K562 (cell line): ENCODE data around the gene DNAJC13. TPM values are rescaled to one million over a fixed set of nuclear protein-coding genes. Genes with fewer than 3 reads are reported as not detected.

Experiments used
- ATAC-seq: fragments of 200-7000 bp; cut with Tn5 transposase; 3 replicates; pipeline ENCODE4 v1.9.1; 2020; ENCODE audit warnings: moderate library complexity
- BruUV-seq: library from RNA; stranded (reverse); fragments of 400-500 nt; replicated peaks from 2 replicates; lab custom pipeline; 2021; lab: Mats Ljungman, UMichigan
- CTCF ChIA-PET: fragments of 300-600 bp; formaldehyde crosslinking; extraction: SDS; loops from one replicate; lab custom pipeline; 2021; ENCODE audit warnings: low intra/inter-chr PET ratio; lab: Yijun Ruan, JAX
- POLR2A ChIA-PET: fragments of 300-600, 350-650 bp; sonication (Branson Sonifier 250); formaldehyde crosslinking; extraction: SDS; loops from one replicate; lab custom pipeline; 2021; ENCODE audit warnings: antibody characterized with exemption, inconsistent platforms; lab: Yijun Ruan, JAX
- DNase-seq, 4 experiments: peaks; one replicate each; pipeline versions ENCODE4 v3.0.0 to v3.0.0-alpha.2; 2011 to 2018; ENCODE audit warnings: low spot score in 3 of 4, mixed read lengths in 3 of 4; ENCODE audit errors: extremely low read depth in 1 of 4
- FAIRE-seq: peaks from 2 replicates; lab custom pipeline; 2011; peaks lifted over from hg19 to GRCh38; lab: Jason Lieb, UNC
- H2AFZ ChIP-seq: 2 replicates; pipeline ENCODE4 v1.6.0; 2011; ENCODE audit warnings: low read depth, low read length, control low read depth, inconsistent platforms
- H3K27ac ChIP-seq: fragments of 200-600 bp; 3 replicates; pipeline ENCODE4 v1.8.0; 2011; ENCODE audit warnings: low read depth, mild to moderate bottlenecking, control low read depth, inconsistent platforms, low read length, moderate library complexity, mixed read lengths; ENCODE audit errors: extremely low read depth
- H3K27me3 ChIP-seq, 2 experiments: fragments of 300-600 bp in 1 of 2; 2 replicates in 1 of 2; 3 replicates in 1 of 2; pipeline versions ENCODE4 v1.6.0 to v1.8.0; 2011; ENCODE audit warnings: inconsistent platforms in 2 of 2, low read length in 2 of 2, mild to moderate bottlenecking in 1 of 2, mixed read lengths in 1 of 2, moderate library complexity in 1 of 2; ENCODE audit not compliant: control insufficient read depth in 2 of 2, insufficient read depth in 2 of 2
- H3K36me3 ChIP-seq: fragments of 300-600 bp; 3 replicates; pipeline ENCODE4 v1.8.0; 2011; ENCODE audit warnings: mild to moderate bottlenecking, low read length, inconsistent platforms; ENCODE audit not compliant: control insufficient read depth, insufficient read depth
- H3K4me1 ChIP-seq, 2 experiments: fragments of 200-600 bp in 1 of 2; replicated peaks in 1 of 2; 2 replicates in 1 of 2; 3 replicates in 1 of 2; pipeline versions ENCODE4 v1.5.1 to v1.8.0; 2011; ENCODE audit warnings: inconsistent platforms in 2 of 2, low read length in 2 of 2, mild to moderate bottlenecking in 1 of 2, mixed read lengths in 1 of 2, moderate library complexity in 1 of 2; ENCODE audit not compliant: control insufficient read depth in 2 of 2, insufficient read depth in 2 of 2
- H3K4me2 ChIP-seq: 2 replicates; pipeline ENCODE4 v1.6.1; 2011; ENCODE audit warnings: low read length, control low read depth, inconsistent platforms, mixed read lengths; ENCODE audit not compliant: insufficient read depth
- H3K4me3 ChIP-seq: fragments of 200-600 bp; sonication (generic), shearing (Covaris generic); 2 replicates; pipeline ENCODE4 v1.5.1; 2016; ENCODE audit warnings: control low read depth, inconsistent platforms
- H3K79me2 ChIP-seq: fragments of 200-600 bp; 3 replicates; pipeline ENCODE4 v1.8.0; 2011; ENCODE audit warnings: low read length, inconsistent platforms; ENCODE audit not compliant: control insufficient read depth, insufficient read depth
- H3K9ac ChIP-seq, 2 experiments: 2 replicates each; pipeline versions ENCODE4 v1.6.0 to v1.6.1; 2011; ENCODE audit warnings: low read depth in 2 of 2, low read length in 2 of 2, control low read depth in 1 of 2, inconsistent platforms in 1 of 2, mild to moderate bottlenecking in 1 of 2, mixed read lengths in 1 of 2; ENCODE audit not compliant: insufficient read depth in 1 of 2
- H3K9me1 ChIP-seq: one replicate; pipeline ENCODE4 v1.6.0; 2011; ENCODE audit warnings: inconsistent platforms, mild to moderate bottlenecking, low read length, moderate library complexity; ENCODE audit not compliant: control insufficient read depth, insufficient read depth
- H3K9me3 ChIP-seq: replicated peaks from 2 replicates; pipeline ENCODE4 v1.5.1; 2011; ENCODE audit warnings: low read depth, low read length, inconsistent platforms; ENCODE audit not compliant: control insufficient read depth, insufficient read depth
- H4K20me1 ChIP-seq: replicated peaks from 2 replicates; pipeline ENCODE4 v1.6.1; 2011; ENCODE audit warnings: low read length, inconsistent platforms, mixed read lengths; ENCODE audit not compliant: control insufficient read depth, insufficient read depth
- CSDE1 ChIP-seq, 2 experiments: fragments of 450-650 bp; IDR thresholded peaks; 2 replicates each; pipeline ENCODE4 v1.6.1; 2016; ENCODE audit warnings: mild to moderate bottlenecking in 1 of 2
- DLX4 ChIP-seq: fragments of 250-450 bp; sonication (Bioruptor Pico); IDR thresholded peaks from 2 replicates; pipeline ENCODE4 v1.6.1; 2021; ENCODE audit warnings: mild to moderate bottlenecking
- MEF2D ChIP-seq: conservative IDR thresholded peaks from 2 replicates; pipeline ENCODE4 v1.6.1; 2016; ENCODE audit warnings: low read depth, missing genetic modification characterization, missing compliant biosample characterization
- MYBL2 ChIP-seq, 2 experiments: fragments of 450-650 bp in 1 of 2; sonication (generic) in 1 of 2; formaldehyde crosslinking in 1 of 2; IDR thresholded peaks; 2 replicates each; pipeline versions ENCODE4 v1.6.1 to v1.8.1; 2017 to 2022; ENCODE audit warnings: borderline replicate concordance in 1 of 2, inconsistent platforms in 1 of 2, low read depth in 1 of 2, mild to moderate bottlenecking in 1 of 2, missing genetic modification reagents in 1 of 2, moderate library complexity in 1 of 2
- NEUROD1 ChIP-seq: fragments of 150-350 bp; IDR thresholded peaks from 2 replicates; pipeline ENCODE4 v1.6.1; 2014; ENCODE audit warnings: borderline replicate concordance, low read length, low read depth; ENCODE audit not compliant: partially characterized antibody
- POLR2B ChIP-seq: fragments of 450-650 bp; IDR thresholded peaks from 2 replicates; pipeline ENCODE4 v1.6.1; 2018; ENCODE audit warnings: low read depth; ENCODE audit not compliant: partially characterized antibody
- ZBTB17 ChIP-seq: fragments of 450-650 bp; formaldehyde crosslinking; IDR thresholded peaks from 2 replicates; pipeline ENCODE4 v1.4.0; 2020; ENCODE audit warnings: mild to moderate bottlenecking
- ZNF395 ChIP-seq: fragments of 200-800 bp; sonication (Bioruptor generic); IDR thresholded peaks from 2 replicates; pipeline ENCODE4 v1.6.1; 2017; ENCODE audit warnings: missing genetic modification characterization, missing compliant biosample characterization
- ZNF766 ChIP-seq: fragments of 200-800 bp; sonication (Bioruptor generic); conservative IDR thresholded peaks from 2 replicates; pipeline ENCODE4 v1.6.1; 2016; ENCODE audit warnings: missing genetic modification characterization, missing compliant biosample characterization
- WGBS: fragments of 100-300 bp; shearing (Covaris generic); methylation state at CpG from one replicate; pipeline ENCODE4 v1.1.6; 2016; ENCODE audit warnings: low coverage, mixed read lengths; ENCODE audit not compliant: insufficient coverage; ENCODE audit errors: missing lambda C conversion rate; 5-methylcytosine and 5-hydroxymethylcytosine counted together
- in situ Hi-C: fragments of 300-500 bp; cut with MboI; formaldehyde crosslinking; loops from 4 replicates; pipeline ENCODE4 v1.15.0; 2018; ENCODE audit warnings: inconsistent platforms, mixed read lengths
- intact Hi-C: fragments of 100-400 bp; cut with micrococcal nuclease; formaldehyde crosslinking; loops from 2 replicates; pipeline ENCODE4 v1.14.2; 2022
- polyA plus RNA-seq, 8 experiments: library from polyadenylated mRNA; depleted of rRNA in 4 of 8; stranded (reverse) in 5 of 8; unstranded in 3 of 8; fragments of >200 nt; fragmentation: Nextera tagmentation in 2 of 8; fragmentation: Illumina TruSeq in 1 of 8; extraction: Ambion mirVana in 2 of 8; extraction: Trizol in 1 of 8; gene quantifications; 2 replicates each; pipeline versions ENCODE4 v1.2.1 to v1.2.3, GENCODE V29; 2011 to 2014; ENCODE audit warnings: inconsistent platforms in 1 of 8, missing spikeins in 1 of 8
- total RNA-seq, 7 experiments: library from RNA; depleted of rRNA in 6 of 7; stranded (reverse); fragments of >200 nt in 6 of 7; fragmentation: Illumina TruSeq in 2 of 7; extraction: Trizol in 2 of 7; gene quantifications; 2 replicates each; pipeline versions ENCODE4 v1.2.1 to v1.2.3, GENCODE V29; 2011 to 2021; ENCODE audit warnings: low replicate concordance in 1 of 7

The DNAJC13 gene
- total and polyA plus RNA-seq, 9 of the 15 experiments (the other 6 are each of a cell fraction or from before 2014, with no cell fraction given): 2.9 to 17.1 (median 10.2) TPM

GRCh38 chr3:132550579-132551305, 133.4 kb downstream of the DNAJC13 start:
- ChIA-PET CTCF (no interaction called here), POLR2A (no interaction called here)
- Histone ChIP-seq H3K4me1 (peaks cover 0 to 19% of the 10 kb centered on the region in 2 experiments; a peak in 4 of 5 replicates), H3K36me3 (no peaks in the 10 kb centered on the region), H3K27ac (peak overlapping the region; percentile 62; the same call in 2 of the 3 replicates), H3K9ac (no peak overlapping the region), H3K27me3 (no peaks in the 10 kb centered on the region), H3K9me3 (no peaks in the 10 kb centered on the region), H3K79me2 (no peaks in the 10 kb centered on the region), H2AFZ (peak overlapping the region; percentile 88), H3K9me1 (no peaks in the 10 kb centered on the region), H3K4me2 (peak overlapping the region; percentile 24; the same call in 1 of the 2 replicates), H3K4me3 (no peak overlapping the region), H4K20me1 (no peaks in the 10 kb centered on the region)
- TF ChIP-seq DLX4 (CRISPR knock-in tag) (no peak), ZNF766 (CRISPR knock-in tag) (peak; percentile 58), MYBL2 (IDR thresholded peaks at IDR 0.05; ENCODE audit: low read depth) (no peak), MYBL2 (CRISPR knock-in tag; IDR thresholded peaks at IDR 0.05; ENCODE audit: borderline replicate concordance) (no peak), CSDE1 (IDR thresholded peaks at IDR 0.05) (no peak), NEUROD1 (no peak), ZNF395 (CRISPR knock-in tag) (peak; percentile 46; the same call in 1 of the 2 replicates), MEF2D (tag) (peak; percentile 15; the same call in 1 of the 2 replicates), ZBTB17 (CRISPR knock-in tag) (no peak), POLR2B (no peak)
- in situ Hi-C loops: no loop called here
- DNase-seq (peak in 1 of 4 experiments; percentile 6), ATAC-seq (peak; percentile 45; the same call in 2 of the 3 replicates), FAIRE-seq (no peak)
- intact Hi-C loops: no loop called here
- WGBS: 15% methylated on average over 3 of the region's 3 CpGs
- no TSS peak for BruUV-seq
